Measurements from ENCODE around the gene DSTN. TPM values are rescaled to one million over a fixed set of nuclear protein-coding genes. Genes with fewer than 3 reads are reported as not detected.
A peak's percentile ranks its signal among the peaks of the same experiment; 100 is the strongest.

The DSTN gene
- polyA plus RNA-seq, 1 experiment = 295 TPM

DNA sequence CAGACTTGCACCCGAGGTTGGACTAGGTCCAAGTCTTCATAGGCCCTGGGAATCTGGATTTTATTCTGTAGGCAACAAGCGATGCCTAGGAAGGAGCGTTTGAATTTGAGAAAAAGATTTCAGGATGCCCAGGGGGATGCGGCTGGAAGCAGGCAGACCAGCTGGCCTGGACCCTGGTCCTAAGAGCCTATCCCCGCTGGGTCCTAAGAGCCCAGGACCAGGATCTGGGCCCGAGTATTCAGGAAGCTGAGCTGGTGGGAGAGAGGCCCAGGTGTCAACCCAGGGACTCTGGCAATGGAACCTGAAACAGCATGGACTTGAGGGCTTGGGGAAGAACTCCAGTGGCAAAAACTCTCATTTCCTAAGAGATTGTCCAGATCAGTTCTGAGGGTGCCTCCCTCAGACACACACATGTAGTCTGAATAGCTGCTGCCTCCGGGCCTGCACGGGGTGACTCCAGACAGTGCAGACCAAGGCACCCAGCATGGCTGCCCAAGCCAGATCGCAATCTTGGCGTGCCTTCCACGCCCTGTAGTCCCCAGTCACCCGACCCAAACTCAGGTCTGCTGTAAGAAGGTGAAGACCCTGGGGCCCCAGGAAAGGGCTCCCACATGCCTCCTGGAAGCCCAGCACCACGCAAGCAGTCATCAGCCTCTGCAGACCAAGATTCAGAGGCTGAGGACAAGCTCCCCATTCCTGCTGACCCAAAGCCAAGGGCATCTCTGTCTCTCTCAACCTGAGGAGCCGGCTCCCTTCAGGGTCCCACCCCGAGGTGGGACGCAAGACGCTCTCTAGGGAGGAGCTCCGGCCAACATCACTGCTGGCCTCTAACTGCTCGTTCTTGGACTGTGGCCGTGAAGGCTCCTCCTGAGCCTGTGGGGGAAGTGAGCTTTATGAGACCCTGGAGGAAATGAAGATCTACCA lies 77.8 kb downstream of the DSTN start:
- TF ChIP-seq, protein P1, sequence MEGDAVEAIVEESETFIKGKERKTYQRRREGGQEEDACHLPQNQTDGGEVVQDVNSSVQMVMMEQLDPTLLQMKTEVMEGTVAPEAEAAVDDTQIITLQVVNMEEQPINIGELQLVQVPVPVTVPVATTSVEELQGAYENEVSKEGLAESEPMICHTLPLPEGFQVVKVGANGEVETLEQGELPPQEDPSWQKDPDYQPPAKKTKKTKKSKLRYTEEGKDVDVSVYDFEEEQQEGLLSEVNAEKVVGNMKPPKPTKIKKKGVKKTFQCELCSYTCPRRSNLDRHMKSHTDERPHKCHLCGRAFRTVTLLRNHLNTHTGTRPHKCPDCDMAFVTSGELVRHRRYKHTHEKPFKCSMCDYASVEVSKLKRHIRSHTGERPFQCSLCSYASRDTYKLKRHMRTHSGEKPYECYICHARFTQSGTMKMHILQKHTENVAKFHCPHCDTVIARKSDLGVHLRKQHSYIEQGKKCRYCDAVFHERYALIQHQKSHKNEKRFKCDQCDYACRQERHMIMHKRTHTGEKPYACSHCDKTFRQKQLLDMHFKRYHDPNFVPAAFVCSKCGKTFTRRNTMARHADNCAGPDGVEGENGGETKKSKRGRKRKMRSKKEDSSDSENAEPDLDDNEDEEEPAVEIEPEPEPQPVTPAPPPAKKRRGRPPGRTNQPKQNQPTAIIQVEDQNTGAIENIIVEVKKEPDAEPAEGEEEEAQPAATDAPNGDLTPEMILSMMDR (IDR thresholded peaks at IDR 0.05; ENCODE audit: insufficient read depth, low read depth, low read length) = no peak
- Histone ChIP-seq H3K36me3 (ENCODE audit: control insufficient read depth, insufficient read depth, low read length) (peaks cover 17% of the 10 kb centered on the region), H3K27me3 (ENCODE audit: control insufficient read depth, insufficient read depth, low read length) (no peaks in the 10 kb centered on the region), H3K4me3 (ENCODE audit: low read depth, low read length) (no peak overlapping the region)
- POLR2A ChIA-PET = no interaction called here
- DNase-seq (ENCODE audit: low read depth) = no peak
- CTCF ChIA-PET = interaction anchor here (0.8 to 3.1 kb wide), 5 partner anchors 9 to 291 kb away, joined by 3 to 10 read pairs (median 4); no protein-coding TSS in a partner anchor

DNA sequence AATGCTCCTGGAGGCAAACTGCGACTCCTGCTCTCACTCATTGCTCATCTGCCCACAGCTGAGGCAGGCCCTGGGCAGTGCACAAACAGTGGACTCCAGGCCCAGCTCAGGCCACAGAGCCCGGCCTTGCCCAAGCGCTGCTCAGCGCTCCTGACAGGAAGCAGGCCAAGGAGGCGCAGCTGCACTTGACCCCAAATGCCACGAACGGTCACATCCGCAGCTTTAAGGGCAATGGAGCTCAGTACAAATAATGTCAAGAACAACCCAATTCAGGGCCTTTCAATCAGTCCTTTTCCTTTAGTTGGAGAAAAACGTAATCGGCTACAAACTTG lies 78.4 kb downstream of the DSTN start:
- no peaks in the 10 kb centered on the region for H3K27me3 ChIP-seq (ENCODE audit: control insufficient read depth, insufficient read depth, low read length)
- no peak for DNase-seq (ENCODE audit: low read depth)
- ChIA-PET CTCF (interaction anchor here (0.8 to 3.1 kb wide), 7 partner anchors 8 to 290 kb away, joined by 3 to 10 read pairs (median 4); no protein-coding TSS in a partner anchor), POLR2A (no interaction called here)
- H3K4me3 ChIP-seq (ENCODE audit: low read depth, low read length) = no peak overlapping the region
- H3K36me3 ChIP-seq (ENCODE audit: control insufficient read depth, insufficient read depth, low read length) = peaks cover 15% of the 10 kb centered on the region
- TF ChIP-seq, protein P1 (IDR thresholded peaks at IDR 0.05; ENCODE audit: insufficient read depth, low read depth, low read length) = no peak

DNA sequence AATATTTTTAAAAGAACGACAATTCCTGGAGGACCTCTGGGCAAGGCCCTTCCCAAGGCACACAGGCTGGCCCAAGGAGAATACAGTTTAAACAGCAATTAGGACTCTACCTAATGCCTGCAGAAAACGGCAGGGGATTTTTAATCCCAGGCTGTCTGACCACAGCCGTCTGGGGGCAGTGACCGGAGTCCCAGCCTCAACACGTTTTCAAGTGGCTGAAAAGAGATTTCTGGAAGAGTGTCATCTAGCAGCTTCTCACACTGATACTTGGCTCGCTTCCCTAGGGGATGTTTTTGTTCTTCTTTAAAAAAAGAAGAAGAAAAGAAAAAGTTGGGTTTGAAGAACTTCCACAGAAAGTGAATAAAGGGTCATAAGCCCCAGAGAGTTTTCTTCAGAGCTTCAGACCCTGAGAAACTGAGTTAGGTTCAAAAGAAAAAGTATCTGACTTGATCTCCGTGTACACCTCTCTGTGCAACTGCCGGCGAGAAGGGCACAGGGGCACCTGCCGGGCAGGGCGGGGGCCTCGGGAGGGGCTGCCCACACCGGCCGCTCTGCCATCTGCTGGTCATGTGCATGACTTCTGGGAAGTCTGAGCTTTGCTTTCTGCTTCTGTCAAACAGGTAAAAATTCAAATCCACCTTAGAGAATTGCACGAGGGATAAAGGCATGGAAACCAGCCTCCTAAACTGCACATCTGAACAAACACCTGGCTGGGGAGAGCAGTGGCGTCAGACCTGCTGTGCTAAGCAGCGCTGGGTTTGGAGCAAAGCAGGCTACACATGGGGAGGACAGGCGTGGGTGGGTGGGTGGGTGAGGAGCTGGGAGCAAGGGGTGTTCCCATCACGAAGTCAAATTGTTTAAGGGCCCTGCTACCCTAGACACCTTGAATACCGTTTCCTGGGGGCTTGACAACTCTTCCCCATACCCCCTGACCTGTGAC lies 79.2 kb downstream of the DSTN start:
- TF ChIP-seq, protein P1 (IDR thresholded peaks at IDR 0.05; ENCODE audit: insufficient read depth, low read depth, low read length) = peak; percentile 41
- H3K27me3 ChIP-seq (ENCODE audit: control insufficient read depth, insufficient read depth, low read length) = no peaks in the 10 kb centered on the region
- no peak for DNase-seq (ENCODE audit: low read depth)
- no peak overlapping the region for H3K4me3 ChIP-seq (ENCODE audit: low read depth, low read length)
- ChIA-PET CTCF (interaction anchor here (0.7 to 3.1 kb wide), 9 partner anchors 11 to 251 kb away, joined by 3 to 10 read pairs (median 3); no protein-coding TSS in a partner anchor), POLR2A (interaction anchor here (0.6 kb wide), 1 partner anchor 199 kb away, joined by 6 read pairs; no protein-coding TSS in a partner anchor)
- peaks cover 18% of the 10 kb centered on the region for H3K36me3 ChIP-seq (ENCODE audit: control insufficient read depth, insufficient read depth, low read length)

DNA sequence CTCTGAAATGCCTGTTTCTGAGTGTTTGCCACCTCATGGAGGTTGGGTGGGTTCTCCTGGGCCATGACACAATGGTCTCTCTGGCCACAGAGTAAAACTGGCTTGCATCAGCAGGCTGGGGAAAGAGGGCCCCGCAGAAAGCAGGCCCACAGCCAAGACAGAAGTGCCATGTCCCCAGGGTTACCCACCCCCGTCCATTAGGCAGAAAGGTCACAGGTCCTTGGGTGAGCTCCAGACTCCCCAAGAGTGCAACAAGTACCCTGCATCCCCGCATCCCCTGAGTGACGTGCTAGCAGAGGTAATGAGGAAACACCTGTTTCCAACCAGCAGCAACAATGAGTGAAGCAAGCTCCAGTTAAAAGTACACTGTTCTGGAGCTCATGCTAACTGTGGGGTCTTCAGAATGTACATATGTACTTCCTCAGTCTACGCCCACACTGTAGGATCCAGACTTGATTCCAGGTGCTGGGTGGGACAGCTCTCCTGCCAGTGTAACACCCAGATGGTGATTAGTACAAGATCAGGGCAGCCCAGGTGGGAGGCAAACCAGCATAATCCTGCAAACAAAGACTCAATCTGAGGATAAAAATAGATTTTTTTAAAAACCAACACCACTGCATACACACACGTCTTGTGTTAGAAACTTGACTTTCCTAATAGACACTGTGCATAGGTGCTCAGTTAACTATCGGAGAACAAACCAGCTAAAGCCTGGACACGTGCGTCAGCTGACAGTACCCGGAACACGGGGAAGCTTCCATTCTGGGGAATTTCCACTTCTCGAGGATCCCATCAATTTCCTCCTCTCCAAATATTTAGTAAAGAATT lies 80.6 kb downstream of the DSTN start:
- POLR2A ChIA-PET = no interaction called here
- Histone ChIP-seq H3K36me3 (ENCODE audit: control insufficient read depth, insufficient read depth, low read length) (peaks cover 23% of the 10 kb centered on the region), H3K27me3 (ENCODE audit: control insufficient read depth, insufficient read depth, low read length) (no peaks in the 10 kb centered on the region), H3K4me3 (ENCODE audit: low read depth, low read length) (no peak overlapping the region)
- DNase-seq (ENCODE audit: low read depth) = no peak
- TF ChIP-seq, protein P1 (IDR thresholded peaks at IDR 0.05; ENCODE audit: insufficient read depth, low read depth, low read length) = no peak
- CTCF ChIA-PET = interaction anchor here (0.7 to 3.1 kb wide), 4 partner anchors 36 to 247 kb away, joined by 3 to 10 read pairs (median 3); no protein-coding TSS in a partner anchor
